ENCODE measurements around the gene MAPK8. TPM values are rescaled to one million over a fixed set of nuclear protein-coding genes. Genes with fewer than 3 reads are reported as not detected.

MAPK8 gene
- total RNA-seq, 3 donors from 2014 or later = 47.1 to 56.4 (median 53.5) TPM

DNA sequence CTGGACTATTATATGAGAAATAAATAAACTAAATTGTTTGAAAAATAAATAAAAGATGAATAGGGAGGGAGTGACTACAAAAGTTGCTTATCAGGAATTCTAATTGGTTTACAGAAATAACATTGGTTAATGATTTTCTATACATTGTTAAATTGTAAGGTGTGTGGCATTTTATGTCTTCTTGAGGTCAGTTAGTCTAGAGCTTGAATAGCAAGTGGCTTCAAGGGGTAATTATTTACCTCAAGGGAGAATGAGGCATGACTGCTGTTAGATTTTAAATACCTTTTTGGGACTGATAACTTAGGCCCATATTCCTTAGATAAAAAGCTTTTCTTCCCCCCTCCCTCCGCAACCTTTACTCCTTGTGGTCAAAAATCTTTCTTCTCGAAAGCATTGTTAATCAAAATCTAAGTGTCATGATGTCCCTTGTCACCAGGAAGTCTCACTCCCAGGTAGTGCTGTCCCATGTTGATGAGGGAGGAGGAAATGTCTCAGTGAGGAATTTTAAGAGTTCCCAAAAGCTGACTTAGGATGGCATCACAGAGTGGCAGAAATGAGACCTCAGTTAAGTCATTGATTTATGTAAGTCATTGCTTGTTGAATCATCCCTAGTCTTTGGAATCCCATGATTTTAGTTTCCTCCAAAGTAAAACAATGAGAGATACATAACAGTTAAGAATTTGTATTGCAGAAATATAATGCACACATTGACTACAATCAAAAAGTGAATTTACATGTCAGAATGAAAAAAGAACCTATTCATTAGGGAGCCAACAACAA is 71.5 kb downstream of the MAPK8 start:
- peak; percentile 61 for ATAC-seq

GRCh38 chr10:48378675-48379074 is 72.2 kb downstream of the MAPK8 start:
- Histone ChIP-seq H3K4me3 (no peak overlapping the region), H3K36me3 (ENCODE audit: low read depth) (no peaks in the 10 kb centered on the region), H3K9me3 (peaks cover 7% of the 10 kb centered on the region), H3K4me1 (ENCODE audit: low read depth) (peaks cover 3% of the 10 kb centered on the region)
- DNase-seq (no peak), ATAC-seq (no peak)
- TF ChIP-seq, protein P1, sequence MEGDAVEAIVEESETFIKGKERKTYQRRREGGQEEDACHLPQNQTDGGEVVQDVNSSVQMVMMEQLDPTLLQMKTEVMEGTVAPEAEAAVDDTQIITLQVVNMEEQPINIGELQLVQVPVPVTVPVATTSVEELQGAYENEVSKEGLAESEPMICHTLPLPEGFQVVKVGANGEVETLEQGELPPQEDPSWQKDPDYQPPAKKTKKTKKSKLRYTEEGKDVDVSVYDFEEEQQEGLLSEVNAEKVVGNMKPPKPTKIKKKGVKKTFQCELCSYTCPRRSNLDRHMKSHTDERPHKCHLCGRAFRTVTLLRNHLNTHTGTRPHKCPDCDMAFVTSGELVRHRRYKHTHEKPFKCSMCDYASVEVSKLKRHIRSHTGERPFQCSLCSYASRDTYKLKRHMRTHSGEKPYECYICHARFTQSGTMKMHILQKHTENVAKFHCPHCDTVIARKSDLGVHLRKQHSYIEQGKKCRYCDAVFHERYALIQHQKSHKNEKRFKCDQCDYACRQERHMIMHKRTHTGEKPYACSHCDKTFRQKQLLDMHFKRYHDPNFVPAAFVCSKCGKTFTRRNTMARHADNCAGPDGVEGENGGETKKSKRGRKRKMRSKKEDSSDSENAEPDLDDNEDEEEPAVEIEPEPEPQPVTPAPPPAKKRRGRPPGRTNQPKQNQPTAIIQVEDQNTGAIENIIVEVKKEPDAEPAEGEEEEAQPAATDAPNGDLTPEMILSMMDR (IDR thresholded peaks at IDR 0.05) = no peak
- intact Hi-C loops (cut with DNase I, micrococcal nuclease) = no loop called here

More for the DNA sequence above, 71.5 kb downstream of the MAPK8 start:
- Histone ChIP-seq H3K4me3 (no peak overlapping the region), H3K9me3 (peaks cover 7% of the 10 kb centered on the region), H3K36me3 (ENCODE audit: low read depth) (no peaks in the 10 kb centered on the region), H3K4me1 (ENCODE audit: low read depth) (peaks cover 3% of the 10 kb centered on the region)
- TF ChIP-seq, protein P1 (IDR thresholded peaks at IDR 0.05) = no peak
- DNase-seq = no peak
- intact Hi-C loops (cut with DNase I, micrococcal nuclease) = no loop called here

DNA sequence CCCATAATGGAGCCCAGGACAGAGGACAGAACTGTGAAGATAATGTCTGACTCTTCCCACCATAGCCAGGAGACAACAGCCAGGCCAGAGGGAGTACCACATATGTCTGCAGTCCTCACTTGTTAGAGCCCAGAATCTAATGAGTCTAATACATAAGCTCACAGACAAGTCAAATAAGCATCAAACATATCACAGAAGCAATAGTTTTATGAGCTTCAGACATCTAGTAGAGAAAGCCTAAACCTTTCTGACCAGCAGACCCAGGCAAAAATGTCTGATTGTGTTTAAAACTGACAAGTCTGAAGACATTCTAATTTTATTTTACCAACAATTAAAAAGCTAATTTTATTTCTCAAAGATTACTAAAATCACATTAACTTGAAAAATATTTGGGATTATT is 75.5 kb downstream of the MAPK8 start:
- H3K4me3 ChIP-seq = no peak overlapping the region

GRCh38 chr10:48382982-48383381 is 76.5 kb downstream of the MAPK8 start:
- intact Hi-C loops (cut with DNase I, micrococcal nuclease) = no loop called here
- Histone ChIP-seq H3K36me3 (ENCODE audit: low read depth) (no peaks in the 10 kb centered on the region), H3K4me3 (no peak overlapping the region), H3K9me3 (peaks cover 7% of the 10 kb centered on the region), H3K4me1 (ENCODE audit: low read depth) (peaks cover 1% of the 10 kb centered on the region)
- TF ChIP-seq, protein P1 (IDR thresholded peaks at IDR 0.05) = no peak
- ATAC-seq = no peak
- no peak for DNase-seq

More for the DNA sequence above, 75.5 kb downstream of the MAPK8 start:
- peaks cover 7% of the 10 kb centered on the region for H3K9me3 ChIP-seq
- DNase-seq (no peak), ATAC-seq (no peak)
- TF ChIP-seq, protein P1 (IDR thresholded peaks at IDR 0.05) = no peak
- H3K4me1 ChIP-seq (ENCODE audit: low read depth) = peaks cover 3% of the 10 kb centered on the region
- intact Hi-C loops (cut with DNase I, micrococcal nuclease) = no loop called here
- no peaks in the 10 kb centered on the region for H3K36me3 ChIP-seq (ENCODE audit: low read depth)

GRCh38 chr10:48383393-48383792 is 76.9 kb downstream of the MAPK8 start:
- H3K4me3 ChIP-seq = no peak overlapping the region
- DNase-seq = no peak
- intact Hi-C loops (cut with DNase I, micrococcal nuclease) = no loop called here
- no peaks in the 10 kb centered on the region for H3K36me3 ChIP-seq (ENCODE audit: low read depth)
- no peaks in the 10 kb centered on the region for H3K4me1 ChIP-seq (ENCODE audit: low read depth)
- ATAC-seq = no peak
- TF ChIP-seq, protein P1 (IDR thresholded peaks at IDR 0.05) = no peak
- peaks cover 7% of the 10 kb centered on the region for H3K9me3 ChIP-seq
